ENCODE data around the gene ATP6V0B. TPM values are rescaled to one million over a fixed set of nuclear protein-coding genes. Genes with fewer than 3 reads are reported as not detected.

ATP6V0B gene
- total RNA-seq, 4 donors from 2014 or later: 87.5 to 218 (median 122) TPM

- peak in 1 of 3 donors; percentile 27 for DNase-seq
- H3K27ac ChIP-seq: peak overlapping the region; percentile 92 to 98 (median 94)
- H3K36me3 ChIP-seq: peaks cover 0 to 25% (median 0%) of the 10 kb centered on the region in 3 donors
- H3K27me3 ChIP-seq: no peaks in the 10 kb centered on the region
- H3K4me3 ChIP-seq: peak overlapping the region; percentile 81 to 98 (median 84)
- H3K9me3 ChIP-seq: no peaks in the 10 kb centered on the region
- TF ChIP-seq CTCF (IDR thresholded peaks at IDR 0.05): no peak
- no peak for TF ChIP-seq POLR2A (IDR thresholded peaks at IDR 0.05)
- H3K4me1 ChIP-seq: peaks cover 8 to 45% (median 14%) of the 10 kb centered on the region in 4 donors
Measured at GRCh38 chr1:43973981-43974442, 748 bp upstream of the ATP6V0B start.

DNA sequence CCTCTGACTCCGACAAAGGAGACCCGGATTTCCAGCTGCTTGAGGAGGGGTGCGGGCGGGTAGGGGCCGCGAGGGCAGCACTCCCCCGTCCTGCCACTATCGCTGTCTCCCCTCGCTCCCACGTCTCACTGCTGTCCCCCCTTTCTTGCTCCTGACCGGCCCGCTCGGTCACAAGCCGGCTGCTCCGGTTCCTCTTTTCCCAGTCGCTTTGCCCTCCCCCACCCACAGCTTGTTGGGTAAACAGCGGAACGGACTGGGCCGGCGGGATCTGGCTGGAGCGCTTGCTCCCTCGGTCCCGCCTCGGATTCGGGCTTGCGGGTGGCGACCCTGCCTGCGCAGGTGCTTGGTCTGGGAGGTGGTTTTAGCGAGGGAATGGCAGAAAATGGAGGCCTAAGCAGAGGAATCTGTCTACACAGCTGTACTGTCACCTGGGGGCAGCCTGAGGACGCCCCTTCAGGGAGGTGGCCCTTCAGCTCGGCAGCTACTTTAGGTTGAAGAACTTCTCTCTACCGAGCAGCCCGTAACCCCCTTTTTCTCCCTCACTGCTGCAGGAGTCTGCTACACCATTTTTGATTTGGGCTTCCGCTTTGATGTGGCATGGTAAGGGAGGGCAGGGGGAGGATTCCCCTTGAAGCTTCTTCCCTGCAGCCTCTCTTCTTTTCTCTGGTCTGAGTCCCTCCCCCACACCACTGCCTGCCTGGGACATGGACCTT lies 645 bp downstream of the ATP6V0B start:
- no peaks in the 10 kb centered on the region for H3K27me3 ChIP-seq
- DNase-seq: peak; percentile 73 to 82 (median 75)
- H3K27ac ChIP-seq: peak overlapping the region; percentile 92 to 98 (median 94)
- TF ChIP-seq CTCF (IDR thresholded peaks at IDR 0.05) (no peak), POLR2A (IDR thresholded peaks at IDR 0.05) (no peak)
- peak overlapping the region; percentile 81 to 98 (median 84) for H3K4me3 ChIP-seq
- peaks cover 0 to 25% (median 0%) of the 10 kb centered on the region in 3 donors for H3K36me3 ChIP-seq
- H3K4me1 ChIP-seq: peaks cover 10 to 53% (median 17%) of the 10 kb centered on the region in 4 donors
- H3K9me3 ChIP-seq: no peaks in the 10 kb centered on the region

GRCh38 chr1:43976045-43976444 lies 1.3 kb downstream of the ATP6V0B start:
- H3K4me3 ChIP-seq: peak overlapping the region in 3 of 4 donors; percentile 81 to 85 (median 84)
- no peak for DNase-seq
- H3K27ac ChIP-seq: peak overlapping the region in 1 of 4 donors; percentile 98
- peaks cover 10 to 51% (median 14%) of the 10 kb centered on the region in 4 donors for H3K4me1 ChIP-seq
- H3K27me3 ChIP-seq: no peaks in the 10 kb centered on the region
- H3K9me3 ChIP-seq: no peaks in the 10 kb centered on the region
- TF ChIP-seq POLR2A (IDR thresholded peaks at IDR 0.05) (no peak), CTCF (IDR thresholded peaks at IDR 0.05) (no peak)
- peaks cover 0 to 25% (median 0%) of the 10 kb centered on the region in 3 donors for H3K36me3 ChIP-seq

GRCh38 chr1:43976890-43977289 lies 2.1 kb downstream of the ATP6V0B start:
- no peak overlapping the region for H3K4me3 ChIP-seq
- TF ChIP-seq CTCF (IDR thresholded peaks at IDR 0.05): no peak
- H3K27me3 ChIP-seq: no peaks in the 10 kb centered on the region
- peaks cover 10 to 55% (median 14%) of the 10 kb centered on the region in 4 donors for H3K4me1 ChIP-seq
- no peak overlapping the region for H3K27ac ChIP-seq
- DNase-seq: no peak
- H3K9me3 ChIP-seq: no peaks in the 10 kb centered on the region
- H3K36me3 ChIP-seq: peaks cover 0 to 25% (median 0%) of the 10 kb centered on the region in 3 donors

DNA sequence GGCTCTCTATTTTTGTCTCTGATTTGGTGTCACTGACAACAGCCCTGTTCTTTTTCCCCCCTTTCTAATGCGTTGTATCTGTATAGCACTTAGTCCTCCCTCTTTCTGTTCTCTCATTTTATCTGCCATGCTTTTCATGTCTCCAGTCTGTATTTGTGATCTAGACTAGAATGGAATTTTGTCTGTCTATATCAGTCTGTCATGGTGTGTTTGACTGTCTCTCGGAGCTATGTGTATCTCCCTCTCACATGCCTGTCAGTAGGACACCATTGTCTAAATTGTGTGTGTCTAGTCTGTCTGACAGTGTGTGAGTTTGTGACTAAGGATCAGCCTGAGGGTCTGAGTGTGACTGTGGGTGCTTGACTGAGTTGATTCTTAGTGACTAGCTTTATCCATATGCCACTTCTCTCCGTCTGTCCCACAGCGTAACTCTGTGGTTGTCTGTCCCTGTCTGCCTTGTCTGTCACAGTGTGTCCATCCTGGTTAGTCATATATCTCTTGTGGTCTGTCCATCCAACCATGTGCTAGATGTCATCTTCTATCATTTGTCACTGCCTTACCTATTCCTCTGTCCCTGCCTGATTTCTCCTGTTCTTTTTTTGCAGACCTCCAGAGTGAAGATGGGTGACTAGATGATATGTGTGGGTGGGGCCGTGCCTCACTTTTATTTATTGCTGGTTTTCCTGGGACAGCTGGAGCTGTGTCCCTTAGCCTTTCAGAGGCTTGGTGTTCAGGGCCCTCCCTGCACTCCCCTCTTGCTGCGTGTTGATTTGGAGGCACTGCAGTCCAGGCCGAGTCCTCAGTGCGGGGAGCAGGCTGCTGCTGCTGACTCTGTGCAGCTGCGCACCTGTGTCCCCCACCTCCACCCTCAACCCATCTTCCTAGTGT lies 2.9 kb downstream of the ATP6V0B start:
- Histone ChIP-seq H3K36me3 (peaks cover 0 to 25% (median 0%) of the 10 kb centered on the region in 3 donors), H3K27ac (peak overlapping the region in 1 of 4 donors; percentile 57), H3K4me3 (no peak overlapping the region), H3K4me1 (peaks cover 10 to 55% (median 14%) of the 10 kb centered on the region in 4 donors), H3K9me3 (no peaks in the 10 kb centered on the region), H3K27me3 (no peaks in the 10 kb centered on the region)
- DNase-seq: no peak
- TF ChIP-seq CTCF (IDR thresholded peaks at IDR 0.05): no peak
